Osteoblast (primary cell): Measurements from ENCODE around the gene HDGFL2. TPM values are rescaled to one million over a fixed set of nuclear protein-coding genes. Genes with fewer than 3 reads are reported as not detected.

Experiments used
- DNase-seq: peaks from one replicate; pipeline ENCODE4 v3.0.0; 2011; ENCODE audit warnings: low spot score, mixed read lengths; ENCODE audit not compliant: insufficient read length; ENCODE audit errors: missing footprints
- H2AFZ ChIP-seq: 2 replicates; pipeline ENCODE4 v1.6.0; 2011; ENCODE audit warnings: mild to moderate bottlenecking, low read length
- H3K27ac ChIP-seq: 2 replicates; pipeline ENCODE4 v1.5.1; 2011; ENCODE audit warnings: mild to moderate bottlenecking, low read depth, low read length, moderate library complexity
- H3K27me3 ChIP-seq: 2 replicates; pipeline ENCODE4 v1.6.0; 2012; ENCODE audit warnings: mild to moderate bottlenecking, control low read depth, inconsistent platforms, low read length, moderate library complexity; ENCODE audit not compliant: insufficient read depth
- H3K36me3 ChIP-seq: 2 replicates; pipeline ENCODE4 v1.5.1; 2011; ENCODE audit warnings: mild to moderate bottlenecking, low read length, control low read depth, moderate library complexity; ENCODE audit not compliant: insufficient read depth
- H3K4me1 ChIP-seq: 2 replicates; pipeline ENCODE4 v1.5.1; 2011; ENCODE audit warnings: mild to moderate bottlenecking, low read length, control low read depth, moderate library complexity; ENCODE audit not compliant: insufficient read depth
- H3K4me2 ChIP-seq: 2 replicates; pipeline ENCODE4 v1.6.0; 2011; ENCODE audit warnings: mild to moderate bottlenecking, low read length; ENCODE audit not compliant: insufficient read depth
- H3K4me3 ChIP-seq: fragments of 200-600 bp; sonication (generic); 3 replicates; pipeline ENCODE4 v1.5.1; 2012; ENCODE audit warnings: mild to moderate bottlenecking, low read length, inconsistent platforms; ENCODE audit not compliant: insufficient read depth
- H3K79me2 ChIP-seq: 2 replicates; pipeline ENCODE4 v1.6.0; 2012; ENCODE audit warnings: mild to moderate bottlenecking, low read length, control low read depth, inconsistent platforms; ENCODE audit not compliant: insufficient read depth
- H3K9me3 ChIP-seq: 2 replicates; pipeline ENCODE4 v1.5.1; 2011; ENCODE audit warnings: low read depth, low read length, control low read depth
- H4K20me1 ChIP-seq: 2 replicates; pipeline ENCODE4 v1.6.0; 2012; ENCODE audit warnings: mild to moderate bottlenecking, low read length, control low read depth; ENCODE audit not compliant: insufficient read depth
- total RNA-seq: library from RNA; depleted of rRNA; stranded (reverse); fragments of >200 nt; gene quantifications from 2 replicates; pipeline ENCODE4 v1.2.3, GENCODE V29; 2012
- TF ChIP-seq, protein P1 (sequence below): IDR thresholded peaks from 2 replicates; pipeline ENCODE4 v1.5.1; 2011; ENCODE audit warnings: mild to moderate bottlenecking, low read depth, low read length, moderate library complexity; ENCODE audit errors: extremely low read depth

Gene HDGFL2
- total RNA-seq, 1 donor, result 48.5 TPM

- Histone ChIP-seq H3K4me2 (no peak overlapping the region), H3K27ac (no peak overlapping the region), H3K9me3 (no peaks in the 10 kb centered on the region), H3K36me3 (peaks cover 17% of the 10 kb centered on the region), H4K20me1 (peaks cover 7% of the 10 kb centered on the region), H3K79me2 (no peaks in the 10 kb centered on the region), H3K27me3 (no peaks in the 10 kb centered on the region), H2AFZ (no peak overlapping the region), H3K4me1 (peaks cover 6% of the 10 kb centered on the region), H3K4me3 (no peak overlapping the region)
- peak; percentile 59 for DNase-seq
- TF ChIP-seq, protein P1, sequence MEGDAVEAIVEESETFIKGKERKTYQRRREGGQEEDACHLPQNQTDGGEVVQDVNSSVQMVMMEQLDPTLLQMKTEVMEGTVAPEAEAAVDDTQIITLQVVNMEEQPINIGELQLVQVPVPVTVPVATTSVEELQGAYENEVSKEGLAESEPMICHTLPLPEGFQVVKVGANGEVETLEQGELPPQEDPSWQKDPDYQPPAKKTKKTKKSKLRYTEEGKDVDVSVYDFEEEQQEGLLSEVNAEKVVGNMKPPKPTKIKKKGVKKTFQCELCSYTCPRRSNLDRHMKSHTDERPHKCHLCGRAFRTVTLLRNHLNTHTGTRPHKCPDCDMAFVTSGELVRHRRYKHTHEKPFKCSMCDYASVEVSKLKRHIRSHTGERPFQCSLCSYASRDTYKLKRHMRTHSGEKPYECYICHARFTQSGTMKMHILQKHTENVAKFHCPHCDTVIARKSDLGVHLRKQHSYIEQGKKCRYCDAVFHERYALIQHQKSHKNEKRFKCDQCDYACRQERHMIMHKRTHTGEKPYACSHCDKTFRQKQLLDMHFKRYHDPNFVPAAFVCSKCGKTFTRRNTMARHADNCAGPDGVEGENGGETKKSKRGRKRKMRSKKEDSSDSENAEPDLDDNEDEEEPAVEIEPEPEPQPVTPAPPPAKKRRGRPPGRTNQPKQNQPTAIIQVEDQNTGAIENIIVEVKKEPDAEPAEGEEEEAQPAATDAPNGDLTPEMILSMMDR, result no peak
These were observed 31.2 kb downstream of the HDGFL2 start for GRCh38 chr19:4503132-4503824.

DNA sequence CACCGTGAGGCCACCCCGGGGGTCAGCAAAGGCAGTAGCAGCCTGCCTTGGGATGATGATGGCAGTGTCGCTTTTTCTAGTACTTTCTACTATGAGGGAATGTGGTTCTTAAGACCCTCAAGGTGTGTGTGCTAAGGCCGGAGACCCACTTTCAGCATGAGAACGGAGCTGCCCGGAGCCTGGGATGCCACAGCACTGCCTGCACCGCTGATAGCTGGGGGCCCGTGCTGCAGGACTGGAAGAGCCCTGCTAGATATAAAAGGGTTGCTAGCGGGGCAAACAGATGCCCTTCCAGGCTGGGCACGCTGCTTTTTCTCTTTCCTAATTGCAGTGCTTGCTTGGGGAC lies 31.7 kb downstream of the HDGFL2 start:
- peaks cover 11% of the 10 kb centered on the region for H3K36me3 ChIP-seq
- H3K27ac ChIP-seq, result no peak overlapping the region
- H3K79me2 ChIP-seq, result no peaks in the 10 kb centered on the region
- TF ChIP-seq, protein P1, result no peak
- no peaks in the 10 kb centered on the region for H3K27me3 ChIP-seq
- peak; percentile 57 for DNase-seq
- no peak overlapping the region for H3K4me2 ChIP-seq
- peaks cover 6% of the 10 kb centered on the region for H3K4me1 ChIP-seq
- H4K20me1 ChIP-seq, result peaks cover 7% of the 10 kb centered on the region
- H3K4me3 ChIP-seq, result no peak overlapping the region
- no peaks in the 10 kb centered on the region for H3K9me3 ChIP-seq
- H2AFZ ChIP-seq, result no peak overlapping the region

DNA sequence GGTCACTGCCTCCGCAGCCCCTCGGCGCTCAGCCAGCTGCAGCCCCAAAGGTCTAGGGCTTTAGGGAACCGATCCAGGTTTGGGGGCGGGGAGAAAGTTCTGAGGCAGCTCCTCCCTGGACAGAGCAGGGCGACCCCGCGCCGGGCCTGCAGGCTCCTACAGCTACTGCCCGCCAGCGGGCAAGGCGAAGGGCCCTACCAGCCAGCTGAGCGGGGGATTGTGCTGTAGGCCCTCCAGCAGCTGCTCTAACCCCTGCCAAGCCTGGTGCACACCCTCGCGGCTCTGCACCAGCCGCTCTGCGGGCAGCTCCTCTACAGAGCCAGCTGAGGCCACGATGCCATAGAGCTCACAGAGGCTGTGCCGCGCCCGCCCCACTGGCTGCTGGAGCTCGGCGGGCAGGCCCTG lies 32.2 kb downstream of the HDGFL2 start:
- Histone ChIP-seq H3K79me2 (no peaks in the 10 kb centered on the region), H3K36me3 (peaks cover 11% of the 10 kb centered on the region), H3K9me3 (no peaks in the 10 kb centered on the region), H3K27ac (no peak overlapping the region), H3K4me3 (no peak overlapping the region), H3K4me2 (no peak overlapping the region), H4K20me1 (peaks cover 7% of the 10 kb centered on the region), H3K4me1 (peaks cover 6% of the 10 kb centered on the region), H3K27me3 (no peaks in the 10 kb centered on the region), H2AFZ (no peak overlapping the region)
- TF ChIP-seq, protein P1, result no peak
- peak; percentile 73 for DNase-seq

DNA sequence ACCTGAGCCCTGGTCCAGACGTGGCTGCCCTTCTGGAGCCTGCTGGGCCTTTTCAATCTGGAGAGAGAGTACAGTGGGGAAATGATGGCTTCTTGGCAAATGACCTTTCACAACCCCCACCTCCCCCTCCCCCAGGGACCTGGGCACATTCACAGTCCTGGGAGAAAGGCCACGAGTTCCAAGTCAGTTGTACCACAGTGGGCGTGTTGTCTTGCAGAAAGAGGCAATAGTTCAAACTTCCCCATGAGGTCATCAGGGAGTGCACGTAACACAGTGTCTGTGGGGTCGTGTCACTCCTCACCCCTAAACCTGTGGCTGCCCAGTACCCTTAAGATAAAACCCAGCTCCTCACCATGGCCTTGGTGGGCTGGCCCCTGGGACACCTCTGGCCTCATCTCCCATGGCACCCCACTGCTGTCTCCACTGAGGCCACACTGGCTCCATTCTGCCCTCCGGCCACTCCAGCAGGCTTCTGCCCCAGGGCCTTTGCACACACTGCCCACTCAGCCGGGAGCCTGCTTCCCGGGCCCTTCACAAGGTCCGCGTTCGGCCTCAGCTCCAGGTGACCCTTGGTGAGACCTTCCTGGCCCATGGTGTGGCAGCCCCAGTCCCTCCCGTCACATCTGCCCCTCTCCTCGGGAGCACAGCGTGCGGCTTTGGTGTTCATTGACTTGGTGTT lies 32.9 kb downstream of the HDGFL2 start:
- Histone ChIP-seq H3K79me2 (no peaks in the 10 kb centered on the region), H2AFZ (no peak overlapping the region), H3K27ac (no peak overlapping the region), H4K20me1 (peaks cover 7% of the 10 kb centered on the region), H3K4me3 (no peak overlapping the region), H3K9me3 (no peaks in the 10 kb centered on the region), H3K4me2 (no peak overlapping the region), H3K36me3 (peaks cover 11% of the 10 kb centered on the region), H3K27me3 (no peaks in the 10 kb centered on the region), H3K4me1 (peaks cover 6% of the 10 kb centered on the region)
- no peak for DNase-seq
- TF ChIP-seq, protein P1, result no peak
